ENCODE measurements around the gene GNB3.

Gene GNB3

DNA sequence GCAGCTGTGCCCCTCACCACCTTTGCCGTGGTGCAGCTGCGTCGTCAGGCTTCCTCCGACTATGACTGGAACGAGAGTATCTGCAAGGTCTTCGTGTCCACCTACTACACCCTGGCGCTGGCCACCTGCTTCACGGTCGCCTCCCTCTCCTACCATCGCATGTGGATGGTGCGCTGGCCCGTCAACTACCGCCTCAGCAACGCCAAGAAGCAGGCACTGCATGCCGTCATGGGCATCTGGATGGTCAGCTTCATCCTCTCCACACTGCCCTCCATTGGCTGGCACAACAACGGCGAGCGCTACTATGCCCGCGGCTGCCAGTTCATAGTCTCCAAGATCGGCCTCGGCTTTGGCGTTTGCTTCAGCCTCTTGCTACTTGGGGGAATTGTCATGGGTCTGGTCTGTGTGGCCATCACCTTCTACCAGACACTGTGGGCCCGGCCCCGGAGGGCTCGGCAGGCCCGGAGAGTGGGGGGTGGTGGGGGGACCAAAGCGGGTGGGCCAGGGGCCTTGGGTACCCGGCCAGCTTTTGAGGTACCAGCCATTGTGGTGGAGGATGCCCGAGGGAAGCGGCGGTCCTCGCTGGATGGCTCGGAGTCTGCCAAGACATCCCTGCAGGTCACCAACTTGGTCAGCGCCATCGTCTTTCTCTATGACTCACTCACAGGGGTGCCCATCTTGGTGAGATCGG is 16.5 kb upstream of the GNB3 start:
- no peak for DNase-seq

DNA sequence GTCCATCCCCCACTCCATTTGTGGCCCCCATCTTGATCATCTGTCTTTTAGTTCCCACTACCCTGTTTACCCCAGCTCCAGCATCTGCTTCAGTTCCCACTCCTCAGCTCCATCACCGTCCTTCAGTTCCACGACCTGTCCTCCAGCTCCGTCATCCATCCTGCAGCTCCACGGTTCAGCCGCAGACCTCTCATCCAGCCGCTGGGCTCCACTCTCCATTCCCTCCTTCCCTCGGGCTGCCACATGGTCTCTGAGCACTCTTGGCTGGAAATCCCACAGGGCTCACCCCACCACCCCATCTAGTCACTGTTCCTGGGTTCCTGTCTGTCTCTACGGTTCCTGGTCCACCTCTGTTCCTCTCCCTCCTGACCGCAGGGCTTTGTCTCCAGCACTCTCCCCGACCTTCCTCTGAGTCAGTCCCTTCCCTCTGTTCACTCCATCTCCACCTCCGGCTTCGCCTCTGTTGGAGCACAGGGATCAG is 15.8 kb upstream of the GNB3 start:
- DNase-seq, result no peak

DNA sequence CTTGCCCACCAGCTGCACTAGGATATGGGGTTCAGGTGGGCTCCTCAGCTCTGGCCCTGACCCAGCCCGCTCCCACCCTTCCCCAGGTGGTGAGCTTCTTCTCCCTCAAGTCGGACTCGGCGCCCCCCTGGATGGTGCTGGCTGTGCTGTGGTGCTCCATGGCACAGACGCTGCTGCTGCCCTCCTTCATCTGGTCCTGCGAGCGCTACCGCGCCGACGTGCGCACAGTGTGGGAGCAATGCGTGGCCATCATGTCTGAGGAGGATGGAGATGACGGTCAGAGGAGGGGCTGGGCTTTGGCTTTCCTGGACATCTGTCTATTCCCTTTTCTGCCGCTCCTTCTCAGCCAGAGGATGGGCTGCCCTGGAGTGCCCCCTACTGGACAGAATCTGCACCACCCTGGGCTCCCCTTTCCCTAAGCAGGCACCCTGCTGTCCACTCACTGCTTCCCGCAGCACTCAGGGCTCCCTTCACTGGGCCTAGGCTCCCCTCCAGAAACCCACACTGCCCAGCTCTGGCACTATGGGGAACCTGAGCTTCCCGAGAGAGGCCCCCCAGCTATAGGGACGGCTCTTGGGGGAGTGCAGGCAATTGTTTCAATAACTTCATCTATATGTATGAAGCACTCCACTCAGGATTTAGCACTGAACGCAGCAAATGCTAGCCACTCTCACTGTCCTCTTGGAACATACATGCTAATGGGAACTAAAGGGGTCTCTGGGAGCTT is 15.2 kb upstream of the GNB3 start:
- peak; percentile 88 to 91 for DNase-seq

DNA sequence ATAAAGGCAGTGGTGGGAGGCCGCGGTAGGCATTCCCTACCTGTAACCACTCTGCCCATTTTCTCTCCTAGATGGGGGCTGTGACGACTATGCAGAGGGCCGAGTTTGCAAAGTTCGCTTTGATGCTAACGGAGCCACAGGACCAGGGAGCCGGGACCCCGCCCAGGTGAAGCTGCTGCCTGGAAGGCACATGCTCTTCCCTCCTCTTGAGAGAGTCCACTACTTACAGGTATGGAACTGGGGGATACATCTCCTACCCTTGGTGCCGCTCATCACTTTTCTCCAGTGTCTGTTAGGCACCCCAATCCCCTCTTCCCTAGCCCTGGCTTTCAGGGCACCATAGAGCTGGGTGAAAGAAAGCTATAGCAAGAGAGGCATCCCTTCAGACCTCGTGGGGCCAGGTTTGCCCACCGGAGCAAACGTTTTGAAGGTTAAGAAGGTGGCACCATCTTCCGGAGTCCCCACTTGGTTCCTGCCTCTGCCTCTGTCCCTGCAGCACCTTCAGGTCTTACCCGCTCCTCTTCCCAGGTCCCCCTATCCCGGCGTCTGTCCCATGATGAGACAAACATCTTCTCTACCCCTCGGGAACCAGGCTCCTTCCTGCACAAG is 14.5 kb upstream of the GNB3 start:
- no peak for DNase-seq

DNA sequence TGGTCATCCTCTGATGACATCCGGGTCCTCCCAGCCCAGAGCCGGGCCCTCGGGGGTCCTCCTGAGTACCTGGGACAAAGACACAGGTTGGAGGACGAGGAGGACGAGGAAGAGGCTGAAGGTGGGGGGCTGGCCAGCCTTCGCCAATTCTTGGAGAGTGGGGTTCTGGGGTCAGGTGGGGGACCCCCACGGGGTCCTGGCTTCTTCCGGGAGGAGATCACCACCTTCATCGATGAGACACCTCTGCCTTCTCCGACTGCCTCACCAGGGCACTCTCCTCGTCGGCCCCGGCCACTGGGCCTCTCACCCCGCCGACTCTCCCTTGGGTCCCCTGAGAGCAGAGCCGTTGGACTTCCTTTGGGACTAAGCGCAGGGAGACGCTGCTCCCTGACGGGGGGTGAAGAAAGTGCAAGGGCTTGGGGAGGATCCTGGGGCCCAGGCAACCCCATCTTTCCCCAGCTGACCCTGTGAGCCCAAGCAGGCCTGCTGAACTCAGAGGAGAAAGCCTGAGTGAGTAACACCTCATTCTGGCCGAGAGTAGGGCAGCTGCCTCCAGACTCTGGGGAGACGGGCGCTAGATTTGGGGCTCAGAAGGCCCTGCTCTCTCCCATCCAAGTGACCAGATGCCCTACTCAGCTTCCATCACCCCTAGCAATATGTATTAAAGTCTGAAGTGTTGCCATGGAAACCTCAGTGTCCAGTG is 13.8 kb upstream of the GNB3 start:
- DNase-seq, result no peak

DNA sequence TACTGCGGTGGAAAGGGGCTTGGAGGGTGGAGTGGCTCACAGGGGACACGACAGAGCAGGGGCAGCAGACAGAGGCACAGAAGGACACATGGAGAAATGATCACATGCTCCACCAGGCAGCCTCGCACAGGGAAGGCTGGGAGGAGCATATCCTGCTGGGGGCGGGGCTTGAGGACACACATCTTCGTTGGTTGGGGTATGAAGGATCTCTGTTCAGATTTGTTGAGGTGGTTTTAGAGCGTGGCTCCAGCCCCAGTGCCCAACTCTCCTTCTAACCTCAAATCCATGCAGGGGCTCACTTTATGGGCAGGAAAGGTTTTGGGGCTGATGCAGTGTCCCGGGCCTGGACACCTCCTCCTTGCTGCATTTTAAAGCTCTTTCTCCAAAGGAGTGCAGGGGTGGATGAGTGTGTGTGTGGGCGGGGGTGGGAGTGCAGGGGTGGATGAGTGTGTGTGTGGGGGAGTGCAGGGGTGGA is 13.3 kb upstream of the GNB3 start:
- peak; percentile 78 to 92 for DNase-seq

DNA sequence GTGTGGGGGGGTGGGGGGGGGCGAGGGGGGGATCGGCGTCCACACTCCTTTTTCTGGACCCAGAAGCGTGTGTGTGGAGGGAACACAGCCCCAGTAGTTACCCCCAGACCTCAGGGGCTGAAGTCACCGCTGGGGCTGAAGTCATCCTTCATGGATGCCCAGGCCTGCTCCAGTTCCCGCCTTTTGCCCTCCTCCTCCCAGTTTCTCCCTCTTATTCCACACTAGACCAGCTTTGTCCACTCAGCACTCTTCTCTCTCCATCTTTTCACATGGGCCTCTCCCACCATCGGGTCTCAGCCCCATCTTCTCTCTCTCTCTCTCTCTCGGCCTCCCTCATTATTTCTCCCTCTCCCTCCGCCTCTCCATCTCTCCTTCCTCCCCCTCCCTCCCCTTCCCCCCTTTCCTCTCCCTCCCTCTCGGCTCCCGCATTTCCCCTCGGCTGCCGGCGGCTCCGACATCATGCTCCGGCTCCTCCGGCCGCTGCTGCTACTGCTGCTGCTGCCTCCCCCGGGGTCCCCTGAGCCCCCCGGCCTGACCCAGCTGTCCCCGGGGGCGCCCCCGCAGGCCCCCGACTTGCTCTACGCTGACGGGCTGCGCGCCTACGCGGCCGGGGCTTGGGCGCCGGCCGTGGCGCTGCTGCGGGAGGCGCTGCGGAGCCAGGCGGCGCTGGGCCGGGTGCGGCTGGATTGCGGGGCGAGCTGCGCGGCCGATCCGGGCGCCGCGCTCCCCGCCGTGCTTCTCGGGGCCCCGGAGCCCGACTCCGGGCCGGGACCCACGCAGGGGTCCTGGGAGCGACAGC is 12.5 kb upstream of the GNB3 start, which contains the start of gene P3H3:
Gene P3H3, plus strand, starts transcription at position 426 of the 799 bp plus-strand sequence. Its CDS starts 34 bp downstream, at position 460.
- peak; percentile 14 to 52 for DNase-seq

DNA sequence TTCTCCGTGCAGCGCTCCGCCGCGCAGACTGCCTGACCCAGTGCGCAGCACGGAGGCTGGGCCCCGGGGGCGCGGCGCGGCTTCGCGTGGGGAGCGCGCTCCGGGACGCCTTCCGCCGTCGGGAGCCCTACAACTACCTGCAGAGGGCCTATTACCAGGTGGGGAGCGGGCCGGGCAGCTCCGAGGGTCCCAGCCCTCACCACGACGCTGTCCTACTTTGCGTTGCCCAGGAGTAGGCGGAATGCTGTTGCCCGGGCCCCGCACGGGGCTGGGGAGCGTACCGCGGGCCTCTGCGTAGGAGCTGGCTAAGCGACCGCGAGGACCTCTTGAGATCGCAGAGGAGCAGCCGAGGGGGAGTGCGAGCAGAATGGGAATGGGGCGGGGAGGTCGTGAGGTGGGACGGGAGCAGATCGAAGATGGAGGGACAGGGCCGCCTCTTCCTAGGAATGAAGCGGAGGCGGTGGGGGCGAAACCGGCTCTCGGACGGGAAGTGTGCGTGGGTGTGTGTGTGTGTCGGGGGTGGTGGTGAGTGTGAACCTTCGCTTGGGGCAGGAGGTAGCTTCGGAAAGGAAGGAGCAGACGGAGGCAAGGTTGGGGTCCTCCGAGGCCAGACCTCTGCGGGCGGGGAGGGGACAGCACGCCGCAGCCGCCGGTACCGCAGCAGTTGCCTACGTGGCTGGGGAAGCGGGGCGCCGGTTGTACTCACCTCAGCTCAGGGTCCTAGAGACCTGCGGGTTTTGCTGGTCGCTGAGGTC is 11.8 kb upstream of the GNB3 start:
- peak in 1 of 2 experiments; percentile 52 for DNase-seq

DNA sequence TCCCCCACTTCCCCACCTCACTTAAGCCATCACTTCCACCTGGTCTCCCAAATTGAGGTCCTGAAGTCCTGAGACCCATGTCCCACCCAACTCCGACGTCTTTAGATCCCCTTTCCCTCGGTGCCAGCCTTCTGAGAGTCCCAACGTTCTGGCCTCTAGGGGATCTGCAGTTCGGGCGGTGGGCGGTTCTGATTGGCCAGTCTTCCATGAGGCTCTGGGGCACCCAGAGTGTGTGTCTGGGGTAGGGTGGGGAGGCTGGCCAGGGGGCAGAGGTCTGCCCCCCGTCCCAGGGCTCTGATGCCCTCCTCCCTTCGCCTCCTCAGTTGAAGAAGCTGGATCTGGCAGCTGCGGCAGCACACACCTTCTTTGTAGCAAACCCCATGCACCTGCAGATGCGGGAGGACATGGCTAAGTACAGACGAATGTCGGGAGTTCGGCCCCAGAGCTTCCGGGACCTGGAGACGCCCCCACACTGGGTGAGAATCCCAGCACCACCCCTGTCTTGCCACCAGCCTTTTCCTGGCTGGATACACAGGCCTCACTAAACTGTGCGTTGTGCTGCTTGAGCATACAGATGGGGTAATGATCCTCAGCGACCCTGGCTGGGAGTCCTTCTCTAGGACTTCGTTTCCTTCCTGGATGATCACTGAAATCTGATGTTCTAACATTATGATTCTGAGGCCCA is 11.0 kb upstream of the GNB3 start:
- DNase-seq, result peak in 1 of 2 experiments; percentile 52

DNA sequence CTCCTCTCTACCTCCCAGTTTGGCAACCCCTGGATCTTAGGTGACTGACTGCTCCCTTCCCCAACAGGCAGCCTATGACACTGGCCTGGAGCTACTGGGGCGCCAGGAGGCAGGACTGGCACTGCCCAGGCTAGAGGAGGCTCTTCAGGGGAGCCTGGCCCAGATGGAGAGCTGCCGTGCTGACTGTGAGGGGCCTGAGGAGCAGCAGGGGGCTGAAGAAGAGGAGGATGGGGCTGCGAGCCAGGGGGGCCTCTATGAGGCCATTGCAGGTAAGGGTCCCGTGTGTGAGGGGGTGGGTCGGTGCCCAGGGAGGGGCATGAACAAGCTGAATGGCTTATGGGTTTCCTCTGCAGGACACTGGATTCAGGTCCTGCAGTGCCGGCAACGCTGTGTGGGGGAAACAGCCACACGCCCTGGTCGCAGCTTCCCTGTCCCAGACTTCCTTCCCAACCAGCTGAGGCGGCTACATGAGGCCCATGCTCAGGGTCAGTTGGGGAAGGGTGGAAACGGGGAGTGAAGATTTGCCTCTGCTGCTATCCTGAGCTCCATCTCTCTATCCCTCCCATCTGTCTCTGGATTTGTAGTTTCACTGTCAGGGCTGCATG is 10.3 kb upstream of the GNB3 start:
- no peak for DNase-seq

DNA sequence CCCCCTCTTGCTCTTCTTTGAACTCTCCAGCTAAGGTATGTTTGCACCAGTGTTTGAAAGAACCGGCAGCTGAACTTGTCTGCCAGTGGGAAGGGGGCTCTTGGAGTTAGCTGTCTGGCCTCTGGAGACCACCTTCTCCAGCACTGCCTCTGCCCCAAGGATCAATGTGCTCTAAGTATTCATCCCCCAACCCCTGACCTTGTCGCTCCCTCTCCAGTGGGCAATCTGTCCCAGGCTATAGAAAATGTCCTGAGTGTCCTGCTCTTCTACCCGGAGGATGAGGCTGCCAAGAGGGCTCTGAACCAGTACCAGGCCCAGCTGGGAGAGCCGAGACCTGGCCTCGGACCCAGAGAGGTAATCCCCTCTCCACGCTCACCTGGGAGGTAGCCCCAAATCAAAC is 9.7 kb upstream of the GNB3 start:
- DNase-seq, result no peak

DNA sequence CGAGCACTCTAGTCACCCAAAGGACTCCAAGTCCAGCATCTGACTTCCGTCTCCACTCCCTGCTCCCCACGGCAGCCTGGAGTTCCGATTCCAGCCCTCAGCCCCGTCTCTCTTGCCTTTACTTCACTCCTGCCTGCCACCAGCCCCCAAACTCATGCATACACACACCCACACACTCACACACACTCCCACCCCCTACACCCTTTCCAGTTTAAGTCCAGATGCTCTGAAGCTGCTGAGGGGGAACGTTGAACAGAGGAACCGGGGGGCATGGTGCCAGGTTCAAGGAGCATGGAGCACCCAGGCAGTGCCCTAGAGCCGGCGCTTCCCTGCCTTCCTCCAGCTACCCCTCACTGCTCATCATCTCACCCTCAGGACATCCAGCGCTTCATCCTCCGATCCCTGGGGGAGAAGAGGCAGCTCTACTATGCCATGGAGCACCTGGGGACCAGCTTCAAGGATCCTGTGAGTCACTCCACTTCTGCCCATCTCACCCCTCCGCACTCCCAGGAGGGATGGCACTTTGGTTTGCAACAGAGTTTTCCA is 9.2 kb upstream of the GNB3 start:
- DNase-seq, result no peak

DNA sequence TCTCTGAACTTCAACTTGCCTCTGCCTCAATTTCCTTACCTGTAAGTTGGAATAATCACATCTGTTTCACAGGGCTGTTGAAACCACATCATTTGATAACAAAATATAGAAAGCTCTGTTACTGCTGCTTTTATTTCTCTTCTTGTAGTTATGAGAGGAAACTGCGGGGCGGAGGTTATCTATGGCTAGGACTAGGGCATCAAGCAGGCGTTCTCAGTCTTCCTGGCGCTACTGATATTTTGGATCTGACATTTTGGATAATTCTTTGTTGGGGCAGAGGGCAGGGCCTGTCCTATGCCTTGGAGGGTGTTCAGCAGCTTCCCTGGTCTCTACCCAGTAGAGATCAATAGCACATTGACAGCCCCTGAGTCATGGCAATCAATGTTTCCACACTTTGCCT is 8.6 kb upstream of the GNB3 start:
- no peak for DNase-seq

DNA sequence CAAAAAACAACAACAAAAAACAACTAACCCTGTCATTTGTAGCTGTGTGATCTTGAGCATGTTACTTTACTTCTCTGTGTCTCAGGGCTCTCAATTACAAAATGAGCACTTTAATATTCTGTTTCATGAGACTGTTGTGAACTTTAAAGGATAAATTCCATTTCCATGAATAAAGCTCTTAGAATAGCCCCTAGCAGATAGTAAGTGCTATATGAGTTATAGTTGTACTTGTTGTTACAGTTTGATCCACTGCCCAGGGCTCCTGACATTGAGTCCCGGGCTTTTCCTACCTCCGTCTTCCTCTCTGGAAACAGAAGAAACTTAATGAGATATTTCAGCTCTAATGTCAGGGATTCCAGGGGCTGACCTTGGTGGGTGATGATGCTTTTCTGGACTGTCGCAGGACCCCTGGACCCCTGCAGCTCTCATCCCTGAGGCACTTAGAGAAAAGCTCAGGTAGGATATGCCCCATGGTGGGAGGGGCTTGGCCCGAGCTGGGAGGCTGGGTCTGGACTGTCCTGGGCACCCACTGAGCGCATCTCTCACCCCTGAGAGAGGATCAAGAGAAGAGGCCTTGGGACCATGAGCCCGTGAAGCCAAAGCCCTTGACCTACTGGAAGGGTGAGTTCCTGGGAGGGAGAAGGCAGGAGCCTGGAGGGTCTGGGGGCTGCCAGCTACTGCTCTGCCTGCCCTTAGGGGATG is 7.4 kb upstream of the GNB3 start:
- no peak for DNase-seq

DNA sequence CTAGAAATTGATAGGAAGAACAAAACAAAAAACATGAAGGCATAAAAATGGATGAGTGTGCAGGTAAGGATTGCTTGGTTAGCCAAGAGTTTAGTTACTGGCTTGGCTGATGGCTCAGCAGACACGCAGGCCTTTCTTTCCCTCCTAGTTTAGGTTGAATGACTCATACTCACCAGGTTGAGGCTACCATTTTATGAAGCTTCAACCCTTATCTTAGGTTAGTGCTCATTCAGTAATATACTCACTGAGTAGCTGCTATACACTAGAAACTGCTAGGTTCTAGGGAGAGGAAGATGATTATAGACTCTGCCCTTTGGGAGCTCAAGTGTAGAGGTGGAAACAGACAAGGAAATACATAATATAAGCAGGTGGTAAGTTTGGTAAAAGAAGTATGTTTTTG is 6.5 kb upstream of the GNB3 start:
- no peak for DNase-seq

DNA sequence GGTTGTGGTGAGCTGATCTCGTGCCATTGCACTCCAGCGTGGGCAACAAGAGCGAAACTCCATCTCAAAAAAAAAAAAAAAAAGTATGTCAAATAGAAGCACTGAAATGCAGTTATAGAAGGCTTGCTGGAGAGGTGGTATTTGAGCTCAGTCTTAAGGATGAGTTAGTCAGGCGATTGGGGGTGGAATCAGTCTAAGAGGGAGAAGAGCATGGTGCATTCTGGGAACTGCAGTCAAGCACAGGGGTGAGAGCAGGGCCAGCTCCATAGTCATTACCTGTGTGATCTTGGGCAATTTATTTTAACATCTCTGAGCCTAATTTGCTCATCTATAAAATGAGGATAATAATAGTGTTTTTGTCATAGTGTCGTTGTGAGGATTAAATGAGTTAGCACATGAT is 5.9 kb upstream of the GNB3 start:
- no peak for DNase-seq

DNA sequence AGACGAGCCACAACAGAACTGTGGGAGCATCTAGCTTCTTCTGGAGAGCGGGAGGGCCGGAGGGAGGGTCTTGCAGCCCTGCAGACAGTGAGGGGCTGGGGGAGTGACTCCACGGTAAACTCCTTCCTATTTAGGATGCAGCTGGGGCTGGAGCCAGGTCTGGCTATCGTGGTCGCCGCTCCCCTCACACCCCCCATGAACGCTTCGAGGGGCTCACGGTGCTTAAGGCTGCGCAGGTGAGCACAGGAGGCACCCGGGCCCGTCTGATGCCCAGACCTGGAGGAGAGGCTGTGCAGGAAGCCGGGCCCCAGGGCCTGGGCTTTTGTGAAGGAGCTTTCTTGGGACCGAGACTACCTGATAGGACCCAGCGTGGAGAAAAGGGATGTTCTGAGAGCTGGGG is 3.9 kb upstream of the GNB3 start:
- DNase-seq, result no peak

DNA sequence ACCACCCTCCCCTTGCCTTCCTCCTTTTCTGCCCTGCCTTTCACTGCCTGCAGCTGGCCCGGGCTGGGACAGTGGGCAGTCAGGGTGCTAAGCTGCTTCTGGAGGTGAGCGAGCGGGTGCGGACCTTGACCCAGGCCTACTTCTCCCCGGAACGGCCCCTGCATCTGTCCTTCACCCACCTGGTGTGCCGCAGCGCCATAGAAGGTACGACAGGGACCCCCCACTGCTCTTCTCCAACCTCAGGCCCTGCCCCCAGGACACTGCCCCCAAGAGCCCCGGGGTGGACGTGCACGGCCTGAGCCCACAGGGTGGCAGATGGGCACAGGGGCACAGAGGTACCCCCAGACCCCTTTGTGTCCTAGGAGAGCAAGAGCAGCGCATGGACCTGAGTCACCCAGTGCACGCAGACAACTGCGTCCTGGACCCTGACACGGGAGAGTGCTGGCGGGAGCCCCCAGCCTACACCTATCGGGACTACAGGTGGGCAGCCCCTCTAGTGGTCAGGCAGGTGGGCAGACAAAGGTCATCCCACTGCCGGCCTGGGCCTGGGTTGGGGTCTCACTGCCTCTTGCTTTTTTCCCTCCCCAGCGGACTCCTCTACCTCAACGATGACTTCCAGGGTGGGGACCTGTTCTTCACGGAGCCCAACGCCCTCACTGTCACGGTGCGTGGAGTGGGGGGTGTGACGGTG is 3.2 kb upstream of the GNB3 start:
- no peak for DNase-seq

DNA sequence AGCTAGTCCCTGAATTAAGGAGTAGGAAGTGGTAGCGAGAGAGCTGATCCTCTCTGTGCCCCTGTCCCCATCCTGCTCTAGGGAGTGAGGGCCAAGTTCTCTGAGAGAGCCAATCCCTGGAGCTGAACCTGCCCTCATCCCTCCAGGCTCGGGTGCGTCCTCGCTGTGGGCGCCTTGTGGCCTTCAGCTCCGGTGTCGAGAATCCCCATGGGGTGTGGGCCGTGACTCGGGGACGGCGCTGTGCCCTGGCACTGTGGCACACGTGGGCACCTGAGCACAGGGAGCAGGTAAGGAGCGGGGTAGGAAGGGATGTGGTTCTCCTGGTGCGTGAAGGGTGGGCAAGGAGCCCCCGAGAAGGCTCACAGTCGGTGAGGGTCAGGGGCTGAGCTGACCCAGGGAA is 1.9 kb upstream of the GNB3 start:
- DNase-seq, result no peak
